PFSK-1 (cell line): ENCODE measurements around the gene LDB3.

Experiments
- FOXP2 ChIP-seq: optimal IDR thresholded peaks from 2 replicates; pipeline ENCODE3; 2011; ENCODE audit warnings: borderline replicate concordance, control low read depth, inconsistent platforms; ENCODE audit not compliant: insufficient read depth; ENCODE audit errors: extremely low read length, extremely low read depth
- POLR2AphosphoS5 ChIP-seq: IDR thresholded peaks from 2 replicates; pipeline ENCODE4 v1.6.1; 2012; ENCODE audit warnings: low read depth, mild to moderate bottlenecking, control low read depth, low read length, moderate library complexity
- SIN3A ChIP-seq: IDR thresholded peaks from 2 replicates; pipeline ENCODE4 v1.6.1; 2012; ENCODE audit warnings: mild to moderate bottlenecking, low read length, moderate library complexity, borderline replicate concordance; ENCODE audit not compliant: insufficient read depth
- TAF1 ChIP-seq: IDR thresholded peaks from 2 replicates; pipeline ENCODE4 v1.6.1; 2012; ENCODE audit warnings: low read length, control low read depth, borderline replicate concordance; ENCODE audit not compliant: insufficient read depth

DNA sequence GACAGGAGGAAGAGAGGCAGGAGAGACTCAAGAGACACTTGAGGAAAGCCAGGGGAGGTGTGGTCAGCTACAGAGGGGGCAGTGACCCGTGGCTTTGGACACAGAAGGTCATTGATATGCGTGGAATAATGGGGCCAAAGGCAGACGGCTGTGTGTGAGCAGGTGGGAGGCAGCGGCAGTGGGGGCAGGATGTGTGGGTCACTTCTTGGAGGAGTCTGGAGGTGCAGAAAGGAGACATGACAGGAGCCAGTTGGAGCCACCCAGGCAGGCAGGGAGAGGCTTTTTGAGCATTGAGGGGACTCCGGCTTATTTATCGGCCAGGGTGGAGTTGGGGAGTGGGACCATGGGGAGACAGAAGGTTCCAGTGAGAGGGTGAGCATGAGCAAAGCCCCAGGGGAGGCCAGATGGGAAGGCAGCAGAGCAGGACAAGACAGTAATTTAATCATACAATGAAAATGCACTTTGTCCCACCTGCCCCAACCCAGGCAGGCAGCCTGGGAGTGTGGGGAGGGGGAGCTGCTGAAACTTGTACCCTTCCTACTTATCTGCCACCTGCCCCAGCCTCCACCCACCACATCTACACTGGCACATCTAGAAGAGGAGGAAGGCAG, 5.0 kb downstream of the LDB3 start:
- TF ChIP-seq FOXP2 (no peak), TAF1 (no peak), SIN3A (no peak), POLR2AphosphoS5 (no peak)
